HG02610 (cell line): ENCODE results near the gene PER1.
A peak's percentile ranks its signal among the peaks of the same experiment; 100 is the strongest.

ENCODE experiments used
- ATAC-seq: cut with Tn5 transposase; IDR thresholded peaks from one replicate; pipeline ENCODE4 v1.9.1; 2021; ENCODE audit warnings: mild to moderate bottlenecking, moderate library complexity; ENCODE audit not compliant: unreplicated experiment

The PER1 gene

DNA sequence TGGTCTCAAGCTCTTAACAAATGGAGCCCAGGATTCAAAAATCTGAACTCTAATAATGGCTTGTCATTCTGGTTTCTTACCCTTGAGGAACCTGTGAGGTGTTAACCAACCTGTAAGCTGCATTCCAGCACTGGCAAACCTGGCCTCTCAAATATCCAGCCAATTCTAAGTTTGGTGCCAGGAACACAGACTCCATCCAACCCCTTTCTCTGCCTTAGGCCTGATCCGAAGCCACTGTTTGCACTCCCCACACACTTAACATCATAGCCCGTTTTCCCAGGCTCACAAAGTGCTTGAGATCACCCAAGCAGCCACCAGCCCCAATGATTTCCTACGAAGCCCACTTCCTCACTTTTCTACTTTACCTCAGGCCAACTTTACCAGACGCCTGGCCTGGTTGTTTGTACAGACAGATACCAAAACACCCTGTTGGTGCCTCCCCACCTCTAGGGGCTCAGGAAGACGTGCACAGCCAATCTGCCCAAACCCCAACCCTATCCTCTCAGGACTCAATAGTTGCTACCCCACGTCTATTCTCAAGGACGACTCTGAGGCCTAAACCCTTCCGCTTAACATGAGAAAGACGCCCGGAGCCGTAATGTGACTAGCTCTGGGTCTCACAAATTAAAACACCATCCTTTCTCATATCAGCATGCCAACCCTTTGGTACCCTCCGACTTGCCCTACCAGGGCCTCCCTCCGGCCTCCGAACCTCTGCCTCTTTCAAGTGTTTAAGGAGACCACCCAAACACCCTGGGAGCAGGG is 3.2 kb upstream of the PER1 start:
- no peak for ATAC-seq

DNA sequence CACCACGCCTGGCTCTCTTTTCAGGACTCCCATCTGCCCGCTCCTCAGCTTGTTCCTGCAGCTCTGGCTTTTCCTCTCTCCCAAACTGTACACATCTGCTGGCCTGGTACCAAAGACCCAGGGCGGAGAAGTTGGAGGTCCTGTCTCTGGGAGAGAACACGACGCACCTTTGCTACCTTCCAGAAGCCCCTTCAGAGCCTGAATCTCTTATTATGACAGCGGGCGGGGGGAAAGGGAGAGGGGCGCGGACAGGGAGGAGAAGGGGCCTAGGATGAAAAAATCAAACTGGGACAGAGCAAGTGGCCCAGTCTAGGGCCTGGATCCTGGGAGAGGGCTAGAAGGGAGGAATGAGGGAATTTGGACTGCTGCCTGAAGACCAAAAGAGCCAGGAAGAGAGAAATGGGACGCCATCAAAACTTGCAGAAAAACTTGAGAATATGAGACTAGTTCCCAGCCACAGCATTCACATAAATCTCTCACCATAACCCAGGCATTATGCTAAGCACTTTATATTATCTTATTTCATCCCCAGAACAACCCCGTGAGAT is 2.5 kb upstream of the PER1 start:
- no peak for ATAC-seq

DNA sequence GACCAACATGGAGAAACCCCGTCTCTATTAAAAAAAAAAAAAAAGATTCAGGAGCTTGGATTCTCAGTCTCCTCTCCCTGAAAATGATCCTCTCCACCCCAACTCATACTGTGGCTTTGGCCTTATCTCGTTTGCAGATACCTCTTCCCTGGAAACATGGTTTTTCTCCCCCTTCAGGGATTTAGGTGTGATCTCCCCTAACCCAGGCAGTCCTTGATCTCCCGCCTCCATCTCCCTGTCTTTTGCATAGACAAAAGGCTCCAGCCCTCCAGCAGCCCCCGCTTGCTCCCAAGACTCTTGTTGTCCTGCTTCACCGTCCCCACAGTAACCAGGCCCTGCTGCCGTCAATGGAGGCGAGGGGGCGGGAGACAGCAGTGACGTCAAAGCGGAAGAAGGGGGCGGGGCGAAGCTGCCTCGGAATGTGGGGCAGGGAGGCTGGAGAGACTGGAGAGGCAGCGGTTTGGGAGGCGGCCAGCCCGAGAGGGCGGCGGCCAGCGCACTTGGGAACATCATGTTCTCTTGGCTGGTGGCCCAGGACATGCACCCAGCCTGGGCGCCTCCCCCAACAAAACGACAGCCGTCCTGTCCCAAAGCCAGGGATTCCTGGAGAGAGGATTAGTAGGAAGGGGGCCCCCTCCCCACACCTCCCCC is 1.9 kb upstream of the PER1 start:
- no peak for ATAC-seq

DNA sequence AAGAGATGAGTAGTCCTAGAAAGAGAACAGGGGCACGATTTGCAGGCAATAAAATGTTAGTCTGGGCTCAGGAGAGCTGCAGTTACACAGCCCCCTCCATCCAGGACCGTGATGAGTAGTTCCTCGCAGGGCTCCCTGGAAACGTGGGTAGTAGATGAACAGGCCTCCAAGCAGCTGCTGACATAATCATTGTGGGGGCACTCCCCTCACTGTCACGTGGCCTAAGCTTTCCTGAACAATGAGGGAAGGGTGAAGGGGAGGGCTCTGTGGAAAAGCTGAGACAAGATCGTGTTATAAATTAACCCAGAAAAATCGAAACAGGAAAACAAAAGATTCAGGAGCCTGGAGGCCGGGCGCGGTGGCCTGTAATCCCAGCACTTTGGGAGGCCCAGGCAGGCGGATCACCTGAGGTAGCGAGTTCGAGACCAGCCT is 1.3 kb upstream of the PER1 start:
- no peak for ATAC-seq

DNA sequence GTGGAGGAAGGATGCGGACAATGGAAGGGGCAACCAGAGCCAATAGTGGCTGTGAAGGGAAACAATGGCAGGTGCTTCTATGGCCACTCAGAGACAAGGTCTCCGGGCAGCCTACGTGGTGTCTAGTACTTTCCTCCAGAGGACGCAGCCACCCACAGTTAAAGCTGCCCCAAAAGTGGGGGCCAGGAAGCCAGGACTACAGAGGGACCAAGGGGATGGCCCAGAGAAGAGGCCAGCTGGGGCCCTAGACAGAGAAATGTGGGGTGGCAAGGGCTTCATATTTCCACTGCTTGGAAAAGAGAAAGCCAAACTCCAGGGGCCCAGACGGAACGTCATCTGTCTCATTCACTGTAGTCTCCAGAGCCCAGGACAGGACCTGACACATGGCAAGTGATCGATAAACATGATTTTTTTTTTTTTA is 837 bp upstream of the PER1 start:
- no peak for ATAC-seq

DNA sequence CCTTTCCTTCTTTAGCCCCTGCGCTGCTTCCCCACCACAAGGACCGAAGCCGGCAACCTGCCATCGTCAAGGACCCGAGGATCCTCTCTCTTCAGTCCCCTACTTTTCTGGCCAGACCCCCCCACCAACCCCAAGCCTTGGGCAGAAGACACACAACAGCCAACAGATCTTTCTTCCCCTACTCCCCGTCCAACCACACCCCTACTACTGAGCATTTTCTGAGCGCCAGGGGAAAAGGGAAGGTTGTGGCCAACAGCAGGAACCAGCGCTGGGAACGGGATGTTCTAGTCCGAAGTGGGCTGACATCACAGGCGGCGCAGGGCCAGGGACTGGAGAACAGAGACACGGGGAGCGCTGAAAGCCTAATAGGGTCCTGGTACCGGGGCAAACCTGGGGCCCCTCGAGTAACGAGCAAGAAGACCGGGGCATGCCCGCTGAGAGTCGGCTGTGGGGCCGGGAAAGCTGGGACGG is 528 bp downstream of the PER1 start:
- ATAC-seq, result no peak

DNA sequence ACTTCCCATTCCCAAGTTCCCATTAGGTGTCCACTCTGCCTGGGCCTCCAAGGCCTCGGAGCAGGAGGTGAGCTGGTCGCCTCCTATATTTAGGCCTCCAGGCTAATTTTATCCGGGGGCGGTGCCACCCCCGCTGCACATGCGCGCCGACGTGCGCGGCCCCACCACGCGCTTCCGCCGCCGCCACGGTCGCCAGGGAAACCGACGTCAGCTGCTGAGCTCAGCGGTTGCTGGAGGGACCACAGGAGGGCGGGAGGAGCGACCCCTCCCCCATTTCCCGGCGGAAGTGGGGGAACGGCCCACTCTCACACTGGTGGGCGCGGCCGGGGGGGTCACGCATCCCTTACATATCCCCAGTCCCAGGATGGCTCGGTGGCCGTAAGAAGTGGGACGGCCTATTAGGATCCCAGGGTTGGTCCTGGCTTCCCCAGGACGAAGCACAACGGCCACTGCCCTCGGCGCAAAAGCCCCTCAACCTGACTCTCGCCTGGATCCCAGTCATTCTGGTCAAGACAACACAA is 1.0 kb downstream of the PER1 start:
- peak; percentile 47 for ATAC-seq

DNA sequence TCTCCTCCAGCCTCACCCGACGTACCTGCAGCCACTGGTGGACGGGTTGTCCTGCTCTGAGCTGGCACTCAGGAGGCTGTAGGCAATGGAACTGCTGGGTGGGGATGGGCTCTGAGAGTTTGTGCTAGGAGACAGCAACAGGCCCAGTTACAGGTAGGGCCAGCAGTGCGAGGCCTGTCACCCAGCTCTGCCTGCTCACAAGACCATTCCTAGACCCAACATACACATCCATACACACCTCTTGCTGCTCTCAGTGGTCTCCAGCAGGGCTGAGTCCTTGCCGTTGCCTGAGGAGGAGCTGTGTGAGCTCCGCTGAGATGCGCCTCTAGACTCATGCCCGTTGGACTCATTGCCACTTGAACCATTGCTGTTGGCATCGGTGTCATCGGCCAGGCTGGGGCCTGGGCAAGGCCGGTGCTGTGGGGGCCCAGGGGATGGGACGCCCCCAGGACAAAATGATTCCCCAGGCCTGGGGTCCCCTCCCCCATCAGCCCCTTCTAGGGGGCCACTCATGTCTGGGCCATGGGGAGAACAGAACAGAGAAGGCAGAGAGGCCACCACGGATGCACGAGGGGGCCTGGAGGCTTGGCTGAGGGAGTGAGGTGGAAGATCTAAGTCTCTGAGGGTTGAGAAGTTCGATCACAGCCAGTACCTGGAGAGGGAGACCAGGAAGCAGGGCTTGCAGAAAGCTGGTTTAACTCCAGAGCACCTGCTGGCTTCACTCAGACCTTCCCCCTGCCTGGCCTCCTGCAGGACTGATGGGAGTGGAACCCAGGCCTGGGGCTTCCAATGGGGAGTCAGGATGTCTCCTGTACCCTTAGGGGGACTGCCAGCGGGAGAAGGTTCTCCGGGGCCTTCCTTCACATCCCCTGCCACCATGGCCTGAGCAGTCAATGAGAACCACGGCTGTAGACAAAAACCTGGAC is 1.7 kb downstream of the PER1 start:
- ATAC-seq, result no peak

DNA sequence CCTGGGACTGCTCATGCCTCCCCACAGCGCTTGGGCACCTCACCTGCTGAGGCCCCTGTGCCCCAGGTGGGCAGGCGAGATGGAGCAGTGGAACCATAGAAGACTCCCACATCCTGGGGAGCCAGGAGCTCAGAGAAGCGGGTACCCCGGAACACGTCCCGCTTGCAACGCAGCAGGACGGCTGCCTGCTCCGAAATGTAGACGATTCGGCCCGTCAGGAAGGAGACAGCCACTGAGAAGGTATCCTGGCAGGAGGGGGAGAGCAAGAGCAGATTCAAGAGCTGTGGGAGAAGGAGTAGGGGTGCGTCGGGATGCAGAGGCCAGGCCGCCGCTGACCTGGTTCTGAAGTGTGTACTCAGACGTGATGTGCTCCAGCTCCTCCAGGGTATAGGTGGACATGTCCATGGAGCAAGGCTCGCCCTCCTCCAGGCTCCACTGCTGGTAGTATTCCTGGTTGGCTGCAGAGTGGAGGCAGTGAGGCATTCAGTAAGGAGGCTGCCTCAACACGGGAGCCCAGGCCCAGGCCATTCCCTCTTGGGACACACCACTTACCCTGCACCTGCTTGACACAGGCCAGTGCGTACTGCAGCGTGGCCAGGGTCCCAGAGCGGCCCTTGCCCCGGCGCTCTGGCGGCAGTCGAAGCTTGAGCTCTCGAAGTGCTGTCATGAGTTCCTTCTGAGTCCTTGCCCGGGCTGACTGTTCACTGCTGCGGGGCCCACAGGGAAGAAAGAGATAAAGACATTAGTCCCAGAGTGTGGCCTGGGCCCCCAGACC is 2.6 kb downstream of the PER1 start:
- no peak for ATAC-seq

DNA sequence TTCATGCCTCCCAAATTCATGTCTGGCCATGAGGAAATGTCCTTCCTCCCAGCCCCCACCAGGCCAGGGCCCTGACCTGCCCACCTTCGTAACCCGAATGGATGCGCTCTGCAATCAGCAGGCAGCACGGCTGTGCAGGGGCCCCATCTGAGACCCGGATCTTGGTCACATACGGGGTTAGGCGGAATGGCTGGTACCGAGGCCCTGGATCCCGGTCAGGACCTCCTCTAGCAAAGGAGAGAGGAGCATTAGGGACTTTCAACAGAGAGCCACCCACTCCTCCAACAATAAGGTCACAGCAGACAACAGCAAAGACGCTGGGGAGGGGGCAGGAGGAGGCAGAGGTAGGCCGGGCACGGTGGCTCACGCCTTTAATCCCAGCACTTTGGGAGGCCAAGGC is 3.6 kb downstream of the PER1 start:
- ATAC-seq, result no peak

DNA sequence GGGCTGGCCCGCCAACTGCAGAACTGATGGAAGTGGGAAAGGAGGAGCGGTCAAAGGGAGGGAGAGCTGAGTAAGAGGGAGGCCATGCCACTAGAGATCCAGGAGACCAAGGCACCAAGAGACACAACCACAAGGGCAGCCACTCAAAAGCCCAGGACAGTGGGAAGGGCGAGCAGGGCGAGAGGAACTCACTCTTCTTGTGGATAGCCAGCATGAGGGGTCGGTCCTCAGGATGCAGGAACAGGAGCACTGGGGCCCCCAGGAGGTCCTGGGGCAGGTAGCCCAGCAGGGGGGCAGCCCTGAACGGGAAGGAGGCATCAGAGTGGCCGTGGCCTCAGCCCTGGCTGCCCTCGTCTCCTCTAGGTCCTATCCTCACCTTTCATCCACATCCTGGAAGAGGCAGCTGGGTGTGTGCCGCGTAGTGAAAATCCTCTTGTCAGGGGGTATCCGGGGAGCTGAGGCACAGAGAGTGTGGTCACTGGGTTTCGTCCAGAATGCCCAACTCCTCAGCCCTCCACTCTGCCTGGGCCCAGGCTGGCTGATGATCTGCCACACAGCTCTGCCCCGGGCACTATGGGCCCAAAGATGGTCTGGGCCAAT is 4.3 kb downstream of the PER1 start:
- no peak for ATAC-seq

DNA sequence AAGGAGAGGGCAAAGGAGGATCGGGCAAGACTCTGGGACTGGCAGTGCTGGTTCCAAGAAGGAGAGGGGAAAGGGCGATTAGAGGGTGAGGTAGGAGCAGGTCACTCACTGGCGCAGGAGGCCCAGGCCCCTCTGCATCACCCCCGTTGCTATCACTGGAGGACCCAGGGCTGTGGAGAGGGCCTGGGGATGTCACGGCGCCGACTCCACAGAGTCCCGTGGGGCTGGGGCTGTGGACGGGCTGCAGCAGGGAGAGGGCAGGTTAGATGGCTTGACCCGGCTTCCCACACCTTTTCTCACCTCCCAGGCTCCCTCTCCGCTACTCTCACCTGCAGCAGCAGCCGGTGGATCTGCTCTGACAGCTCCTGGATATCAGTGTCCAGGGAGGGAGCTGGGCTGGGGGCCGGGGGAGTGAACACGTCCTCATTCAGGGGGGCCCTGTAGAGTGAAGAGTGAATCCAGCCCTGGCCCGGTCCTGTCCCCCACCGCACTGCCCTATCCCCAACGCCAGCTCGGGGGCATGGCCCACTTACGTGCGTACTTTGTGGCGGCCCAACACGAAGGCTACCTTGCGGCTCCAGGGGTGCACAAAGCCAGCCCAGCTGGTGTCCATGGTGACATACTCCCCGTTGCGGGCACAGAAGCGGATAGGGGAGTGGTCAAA is 4.9 kb downstream of the PER1 start:
- no peak for ATAC-seq

DNA sequence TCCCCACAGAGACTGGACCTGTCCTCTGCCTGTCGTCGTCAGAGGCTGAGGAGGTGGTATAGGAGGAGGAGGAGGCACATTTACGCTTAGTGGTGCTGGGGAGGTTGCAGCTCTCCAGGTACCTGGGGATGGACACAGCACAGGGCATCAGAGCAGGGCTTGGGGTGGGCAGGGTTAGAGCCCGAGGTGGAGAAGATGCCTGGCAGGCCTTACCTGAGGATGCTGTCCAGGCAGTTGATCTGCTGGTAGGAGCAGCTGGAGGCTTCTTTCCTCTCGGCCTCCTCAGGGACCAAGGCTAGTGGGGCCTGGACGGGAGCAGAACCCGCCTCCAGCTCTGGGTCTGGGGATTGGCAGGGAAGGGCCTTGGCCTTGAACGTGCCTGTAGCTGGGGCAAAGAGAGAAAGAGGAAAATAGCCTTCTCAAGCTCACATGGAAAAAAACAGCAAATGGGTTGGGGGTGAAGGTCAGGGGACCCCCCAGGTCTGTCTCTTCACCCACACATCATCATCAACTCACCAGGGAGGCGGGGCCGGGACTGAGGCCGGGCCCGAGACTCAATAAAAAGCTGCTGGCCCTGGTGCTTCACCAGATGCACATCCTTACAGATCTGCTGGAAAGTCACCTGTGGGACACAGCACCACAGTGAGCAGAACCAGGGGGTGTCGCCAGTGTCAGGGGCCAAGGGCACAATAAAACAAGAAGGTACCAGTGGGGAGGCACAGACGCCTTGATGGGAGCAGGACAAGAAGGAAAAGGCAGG is 5.6 kb downstream of the PER1 start:
- ATAC-seq, result no peak

DNA sequence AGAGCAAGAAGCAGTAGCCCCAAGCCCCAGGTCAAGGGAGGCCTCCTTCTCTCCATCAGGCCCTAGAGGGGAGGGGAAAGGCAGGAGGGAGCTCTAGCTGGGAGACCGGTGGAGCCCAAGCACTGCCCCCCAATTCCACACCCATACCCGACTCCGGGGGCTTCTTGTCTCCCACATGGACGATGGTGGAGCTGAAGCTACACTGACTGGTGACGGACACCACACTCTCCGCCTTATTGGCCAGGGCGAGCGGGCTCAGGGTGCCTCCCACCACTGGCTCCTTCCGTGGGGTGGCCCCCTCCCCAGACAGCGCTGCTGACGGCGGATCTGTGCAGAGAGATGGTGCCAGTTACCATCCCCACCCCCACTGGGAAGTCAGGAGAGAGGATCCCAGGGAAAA is 6.4 kb downstream of the PER1 start:
- no peak for ATAC-seq

DNA sequence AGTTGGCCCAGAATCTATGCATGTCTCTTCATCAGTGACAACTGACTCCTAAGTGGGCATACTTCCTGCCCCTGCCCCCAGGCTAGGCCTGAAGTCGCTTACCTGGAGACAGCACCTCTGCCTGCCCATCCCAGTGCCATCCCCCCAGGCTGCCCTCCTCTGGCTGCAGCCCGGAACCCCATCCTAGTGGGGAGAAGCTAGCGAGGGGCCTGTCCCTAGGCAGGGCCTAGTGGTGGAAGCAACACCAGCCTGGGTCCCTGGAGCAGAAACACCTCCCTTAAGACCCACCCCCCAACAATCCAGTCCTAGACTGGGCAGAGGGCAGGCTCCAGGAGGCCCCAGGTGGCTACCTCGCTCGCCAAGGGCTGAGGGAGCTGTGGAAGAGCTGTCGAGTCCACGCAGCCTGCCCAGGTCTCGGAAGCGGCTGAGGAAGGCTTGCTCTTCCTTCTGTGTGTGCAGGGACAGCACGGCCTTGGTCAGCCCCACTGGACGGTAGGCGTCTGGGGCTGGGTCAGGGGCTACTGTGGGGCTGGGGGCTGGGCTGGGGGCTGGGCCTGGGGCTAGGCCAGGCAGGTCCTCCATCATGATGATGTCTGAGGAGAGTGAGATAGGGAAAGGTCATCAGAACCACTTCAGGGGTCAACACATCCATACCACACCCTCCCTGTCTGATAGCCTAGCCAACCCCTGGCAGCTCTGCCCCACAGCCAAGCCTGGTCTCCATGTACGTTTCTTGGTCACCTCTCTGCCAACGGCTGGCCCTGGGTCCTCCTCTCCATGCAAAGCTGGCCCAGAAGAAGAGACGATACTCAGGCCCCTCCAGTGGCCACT is 7.6 kb downstream of the PER1 start:
- no peak for ATAC-seq

DNA sequence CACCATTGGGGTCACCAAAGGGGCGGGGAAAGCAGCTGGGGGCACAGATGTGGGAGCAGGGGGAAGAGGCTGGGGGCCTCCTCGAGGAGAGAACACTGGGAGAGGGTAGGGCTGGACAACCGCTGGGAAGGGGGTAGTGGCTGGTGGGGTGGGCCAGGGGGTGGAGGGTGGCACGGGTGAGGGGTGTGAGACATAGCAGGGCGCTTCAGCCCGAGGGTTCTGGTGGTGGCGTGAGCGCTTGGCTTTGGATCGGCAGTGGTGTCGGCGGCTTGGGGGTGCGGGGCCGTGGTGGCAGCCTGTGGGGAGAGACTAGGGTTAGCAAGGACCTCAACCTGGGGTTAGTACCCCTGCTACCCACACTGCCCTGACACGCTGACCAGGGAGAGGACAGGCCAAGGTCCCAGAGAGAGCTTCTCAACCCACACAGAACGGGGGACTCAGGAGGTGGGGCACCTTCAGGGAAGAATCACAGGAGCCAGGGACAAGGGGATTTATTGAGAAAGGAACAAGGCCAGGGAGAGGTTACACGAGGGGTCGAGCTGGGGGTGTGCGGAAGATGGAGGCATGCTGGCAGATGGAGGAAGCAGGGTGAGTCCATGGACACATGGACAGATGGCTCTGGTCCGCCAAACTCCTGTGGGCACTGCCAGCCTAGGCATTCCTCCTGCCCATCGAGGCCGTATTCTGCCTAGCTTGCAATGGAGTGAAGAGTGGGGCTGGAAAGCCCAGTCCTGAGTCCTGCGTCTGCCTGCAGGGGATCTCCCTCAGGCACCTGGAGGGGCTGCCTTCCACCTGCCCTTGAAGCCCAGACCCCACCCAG is 8.4 kb downstream of the PER1 start:
- no peak for ATAC-seq
